Osteoblast (primary cell): Measurements from ENCODE around the gene TRIM37. TPM values are rescaled to one million over a fixed set of nuclear protein-coding genes. Genes with fewer than 3 reads are reported as not detected.

Experiments used
- DNase-seq: peaks from one replicate; pipeline ENCODE4 v3.0.0; 2011; ENCODE audit warnings: low spot score, mixed read lengths; ENCODE audit not compliant: insufficient read length; ENCODE audit errors: missing footprints
- H2AFZ ChIP-seq: 2 replicates; pipeline ENCODE4 v1.6.0; 2011; ENCODE audit warnings: mild to moderate bottlenecking, low read length
- H3K27ac ChIP-seq: 2 replicates; pipeline ENCODE4 v1.5.1; 2011; ENCODE audit warnings: mild to moderate bottlenecking, low read depth, low read length, moderate library complexity
- H3K27me3 ChIP-seq: 2 replicates; pipeline ENCODE4 v1.6.0; 2012; ENCODE audit warnings: mild to moderate bottlenecking, control low read depth, inconsistent platforms, low read length, moderate library complexity; ENCODE audit not compliant: insufficient read depth
- H3K36me3 ChIP-seq: 2 replicates; pipeline ENCODE4 v1.5.1; 2011; ENCODE audit warnings: mild to moderate bottlenecking, low read length, control low read depth, moderate library complexity; ENCODE audit not compliant: insufficient read depth
- H3K4me1 ChIP-seq: 2 replicates; pipeline ENCODE4 v1.5.1; 2011; ENCODE audit warnings: mild to moderate bottlenecking, low read length, control low read depth, moderate library complexity; ENCODE audit not compliant: insufficient read depth
- H3K4me2 ChIP-seq: 2 replicates; pipeline ENCODE4 v1.6.0; 2011; ENCODE audit warnings: mild to moderate bottlenecking, low read length; ENCODE audit not compliant: insufficient read depth
- H3K4me3 ChIP-seq: fragments of 200-600 bp; sonication (generic); 3 replicates; pipeline ENCODE4 v1.5.1; 2012; ENCODE audit warnings: mild to moderate bottlenecking, low read length, inconsistent platforms; ENCODE audit not compliant: insufficient read depth
- H3K79me2 ChIP-seq: 2 replicates; pipeline ENCODE4 v1.6.0; 2012; ENCODE audit warnings: mild to moderate bottlenecking, low read length, control low read depth, inconsistent platforms; ENCODE audit not compliant: insufficient read depth
- H3K9me3 ChIP-seq: 2 replicates; pipeline ENCODE4 v1.5.1; 2011; ENCODE audit warnings: low read depth, low read length, control low read depth
- H4K20me1 ChIP-seq: 2 replicates; pipeline ENCODE4 v1.6.0; 2012; ENCODE audit warnings: mild to moderate bottlenecking, low read length, control low read depth; ENCODE audit not compliant: insufficient read depth
- total RNA-seq: library from RNA; depleted of rRNA; stranded (reverse); fragments of >200 nt; gene quantifications from 2 replicates; pipeline ENCODE4 v1.2.3, GENCODE V29; 2012
- TF ChIP-seq, protein P1 (sequence below): IDR thresholded peaks from 2 replicates; pipeline ENCODE4 v1.5.1; 2011; ENCODE audit warnings: mild to moderate bottlenecking, low read depth, low read length, moderate library complexity; ENCODE audit errors: extremely low read depth

Gene TRIM37
- total RNA-seq, 1 donor, result 40.5 TPM

GRCh38 chr17:59067340-59067739, 39.3 kb downstream of the TRIM37 start:
- Histone ChIP-seq H3K4me3 (no peak overlapping the region), H4K20me1 (no peaks in the 10 kb centered on the region), H3K27ac (no peak overlapping the region), H3K4me2 (no peak overlapping the region), H3K36me3 (peaks cover 22% of the 10 kb centered on the region), H3K79me2 (no peaks in the 10 kb centered on the region), H3K4me1 (no peaks in the 10 kb centered on the region), H3K27me3 (no peaks in the 10 kb centered on the region), H3K9me3 (no peaks in the 10 kb centered on the region), H2AFZ (no peak overlapping the region)
- TF ChIP-seq, protein P1, sequence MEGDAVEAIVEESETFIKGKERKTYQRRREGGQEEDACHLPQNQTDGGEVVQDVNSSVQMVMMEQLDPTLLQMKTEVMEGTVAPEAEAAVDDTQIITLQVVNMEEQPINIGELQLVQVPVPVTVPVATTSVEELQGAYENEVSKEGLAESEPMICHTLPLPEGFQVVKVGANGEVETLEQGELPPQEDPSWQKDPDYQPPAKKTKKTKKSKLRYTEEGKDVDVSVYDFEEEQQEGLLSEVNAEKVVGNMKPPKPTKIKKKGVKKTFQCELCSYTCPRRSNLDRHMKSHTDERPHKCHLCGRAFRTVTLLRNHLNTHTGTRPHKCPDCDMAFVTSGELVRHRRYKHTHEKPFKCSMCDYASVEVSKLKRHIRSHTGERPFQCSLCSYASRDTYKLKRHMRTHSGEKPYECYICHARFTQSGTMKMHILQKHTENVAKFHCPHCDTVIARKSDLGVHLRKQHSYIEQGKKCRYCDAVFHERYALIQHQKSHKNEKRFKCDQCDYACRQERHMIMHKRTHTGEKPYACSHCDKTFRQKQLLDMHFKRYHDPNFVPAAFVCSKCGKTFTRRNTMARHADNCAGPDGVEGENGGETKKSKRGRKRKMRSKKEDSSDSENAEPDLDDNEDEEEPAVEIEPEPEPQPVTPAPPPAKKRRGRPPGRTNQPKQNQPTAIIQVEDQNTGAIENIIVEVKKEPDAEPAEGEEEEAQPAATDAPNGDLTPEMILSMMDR, result no peak
- no peak for DNase-seq

GRCh38 chr17:59062509-59062908, 44.2 kb downstream of the TRIM37 start:
- H3K4me1 ChIP-seq, result no peaks in the 10 kb centered on the region
- no peak for DNase-seq
- peaks cover 21% of the 10 kb centered on the region for H3K36me3 ChIP-seq
- no peaks in the 10 kb centered on the region for H3K9me3 ChIP-seq
- no peak overlapping the region for H3K4me2 ChIP-seq
- no peaks in the 10 kb centered on the region for H3K79me2 ChIP-seq
- H3K4me3 ChIP-seq, result no peak overlapping the region
- H2AFZ ChIP-seq, result no peak overlapping the region
- no peak overlapping the region for H3K27ac ChIP-seq
- no peaks in the 10 kb centered on the region for H3K27me3 ChIP-seq
- TF ChIP-seq, protein P1, result no peak
- H4K20me1 ChIP-seq, result no peaks in the 10 kb centered on the region

DNA sequence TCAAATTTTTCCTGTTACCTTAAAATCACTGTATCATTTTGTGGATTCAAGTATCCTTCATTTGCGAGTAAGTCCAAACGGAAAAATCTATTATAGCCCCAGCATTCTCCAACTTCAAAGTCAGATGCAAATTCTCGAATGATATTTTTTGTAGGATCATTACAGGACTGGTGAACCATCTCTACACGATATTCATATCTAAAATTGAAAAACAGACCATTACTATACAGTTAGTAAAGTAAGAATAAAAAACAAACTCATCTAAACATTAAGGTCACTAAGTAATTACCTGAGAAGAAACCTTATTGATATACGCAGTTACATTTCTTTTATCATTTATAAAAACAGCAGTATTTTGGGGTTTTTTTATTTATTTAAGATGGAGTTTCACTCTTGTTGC, 49.8 kb downstream of the TRIM37 start:
- no peaks in the 10 kb centered on the region for H3K27me3 ChIP-seq
- peaks cover 28% of the 10 kb centered on the region for H3K36me3 ChIP-seq
- TF ChIP-seq, protein P1, result no peak
- DNase-seq, result no peak
- no peaks in the 10 kb centered on the region for H3K4me1 ChIP-seq
- H3K9me3 ChIP-seq, result no peaks in the 10 kb centered on the region
- H3K4me3 ChIP-seq, result no peak overlapping the region
- no peaks in the 10 kb centered on the region for H3K79me2 ChIP-seq
- H3K27ac ChIP-seq, result no peak overlapping the region
- no peaks in the 10 kb centered on the region for H4K20me1 ChIP-seq
- no peak overlapping the region for H3K4me2 ChIP-seq
- no peak overlapping the region for H2AFZ ChIP-seq

DNA sequence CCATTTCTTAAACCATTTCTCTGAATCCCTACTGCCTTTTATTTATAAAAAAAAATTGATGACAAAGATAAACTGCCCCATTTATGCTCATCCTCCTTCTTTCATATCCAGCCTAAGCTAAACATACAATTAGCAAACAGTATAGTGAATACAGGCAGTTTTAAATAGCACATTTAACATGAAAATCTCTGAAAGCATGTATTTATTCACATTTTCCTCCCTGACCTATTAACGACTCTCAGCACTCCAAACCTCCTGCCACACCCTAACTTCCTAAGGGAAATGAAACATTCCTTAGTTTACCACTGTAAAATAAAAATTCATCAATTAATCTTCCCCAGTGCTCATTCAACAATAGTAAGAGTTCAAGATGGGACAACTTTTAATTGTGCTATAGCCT, 56.9 kb downstream of the TRIM37 start:
- no peak overlapping the region for H2AFZ ChIP-seq
- H4K20me1 ChIP-seq, result no peaks in the 10 kb centered on the region
- H3K4me1 ChIP-seq, result no peaks in the 10 kb centered on the region
- H3K27me3 ChIP-seq, result no peaks in the 10 kb centered on the region
- H3K4me2 ChIP-seq, result no peak overlapping the region
- H3K36me3 ChIP-seq, result peaks cover 36% of the 10 kb centered on the region
- no peak for DNase-seq
- H3K27ac ChIP-seq, result no peak overlapping the region
- H3K79me2 ChIP-seq, result no peaks in the 10 kb centered on the region
- TF ChIP-seq, protein P1, result no peak
- H3K4me3 ChIP-seq, result no peak overlapping the region
- H3K9me3 ChIP-seq, result no peaks in the 10 kb centered on the region
